Measurements from ENCODE around the gene ANKRD40CL. TPM values are rescaled to one million over a fixed set of nuclear protein-coding genes. Genes with fewer than 3 reads are reported as not detected.

Gene ANKRD40CL
- total and polyA plus RNA-seq, 9 donors = not detected

DNA sequence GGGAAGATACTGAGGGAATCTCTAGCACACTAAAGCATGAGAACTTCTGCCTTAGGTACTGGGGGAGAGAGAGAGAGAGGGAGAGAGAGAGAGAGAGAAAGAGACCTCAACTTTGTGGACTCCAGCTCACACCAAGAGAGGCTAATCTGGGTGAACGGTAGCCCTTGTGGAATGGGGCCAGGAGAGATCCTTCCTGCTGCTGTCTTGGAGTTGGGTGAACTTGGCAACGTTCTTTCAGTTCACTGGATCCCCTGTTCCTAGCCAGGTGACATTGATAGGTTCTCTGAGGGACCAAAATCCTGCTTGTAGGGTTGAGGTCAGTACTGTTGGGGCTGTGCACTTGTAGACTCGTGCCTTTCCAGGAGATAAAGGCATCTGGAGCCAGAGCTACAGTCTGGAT, 41.6 kb upstream of the ANKRD40CL start:
- Histone ChIP-seq H3K27ac (no peak overlapping the region), H3K36me3 (no peaks in the 10 kb centered on the region), H3K4me3 (no peak overlapping the region), H3K4me1 (ENCODE audit: insufficient read depth) (peaks cover 3% of the 10 kb centered on the region), H3K27me3 (no peaks in the 10 kb centered on the region), H3K9me3 (no peaks in the 10 kb centered on the region)
- no peak for DNase-seq
- WGBS, 3 donors = 38 to 47% (median 41%) methylated on average over 3 of the region's 3 CpGs
- intact Hi-C loops (cut with DNase I) = no loop called here
- TF ChIP-seq, protein P1, sequence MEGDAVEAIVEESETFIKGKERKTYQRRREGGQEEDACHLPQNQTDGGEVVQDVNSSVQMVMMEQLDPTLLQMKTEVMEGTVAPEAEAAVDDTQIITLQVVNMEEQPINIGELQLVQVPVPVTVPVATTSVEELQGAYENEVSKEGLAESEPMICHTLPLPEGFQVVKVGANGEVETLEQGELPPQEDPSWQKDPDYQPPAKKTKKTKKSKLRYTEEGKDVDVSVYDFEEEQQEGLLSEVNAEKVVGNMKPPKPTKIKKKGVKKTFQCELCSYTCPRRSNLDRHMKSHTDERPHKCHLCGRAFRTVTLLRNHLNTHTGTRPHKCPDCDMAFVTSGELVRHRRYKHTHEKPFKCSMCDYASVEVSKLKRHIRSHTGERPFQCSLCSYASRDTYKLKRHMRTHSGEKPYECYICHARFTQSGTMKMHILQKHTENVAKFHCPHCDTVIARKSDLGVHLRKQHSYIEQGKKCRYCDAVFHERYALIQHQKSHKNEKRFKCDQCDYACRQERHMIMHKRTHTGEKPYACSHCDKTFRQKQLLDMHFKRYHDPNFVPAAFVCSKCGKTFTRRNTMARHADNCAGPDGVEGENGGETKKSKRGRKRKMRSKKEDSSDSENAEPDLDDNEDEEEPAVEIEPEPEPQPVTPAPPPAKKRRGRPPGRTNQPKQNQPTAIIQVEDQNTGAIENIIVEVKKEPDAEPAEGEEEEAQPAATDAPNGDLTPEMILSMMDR (IDR thresholded peaks at IDR 0.05) = no peak

- peaks cover 3% of the 10 kb centered on the region for H3K4me1 ChIP-seq (ENCODE audit: insufficient read depth)
- intact Hi-C loops (cut with DNase I) = no loop called here
- DNase-seq = no peak
- no peaks in the 10 kb centered on the region for H3K36me3 ChIP-seq
- H3K27ac ChIP-seq = no peak overlapping the region
- no peaks in the 10 kb centered on the region for H3K27me3 ChIP-seq
- no peaks in the 10 kb centered on the region for H3K9me3 ChIP-seq
- 95 to 98% (median 96%) methylated on average over 7 of the region's 7 CpGs for WGBS, 3 donors
- H3K4me3 ChIP-seq = no peak overlapping the region
- TF ChIP-seq EP300 (IDR thresholded peaks at IDR 0.05) (no peak), POLR2A (IDR thresholded peaks at IDR 0.05) (no peak)
- TF ChIP-seq, protein P1 (IDR thresholded peaks at IDR 0.05) = no peak
Observed at GRCh38 chr17:50808413-50808812, 41.1 kb upstream of the ANKRD40CL start.

GRCh38 chr17:50807675-50808074, 40.4 kb upstream of the ANKRD40CL start:
- intact Hi-C loops (cut with DNase I) = no loop called here

GRCh38 chr17:50807009-50807408, 39.7 kb upstream of the ANKRD40CL start:
- TF ChIP-seq EP300 (IDR thresholded peaks at IDR 0.05) (no peak), POLR2A (IDR thresholded peaks at IDR 0.05) (no peak)
- TF ChIP-seq, protein P1 (IDR thresholded peaks at IDR 0.05) = no peak
- intact Hi-C loops (cut with DNase I) = no loop called here
- Histone ChIP-seq H3K36me3 (no peaks in the 10 kb centered on the region), H3K27ac (no peak overlapping the region), H3K4me3 (no peak overlapping the region), H3K9me3 (no peaks in the 10 kb centered on the region), H3K4me1 (ENCODE audit: insufficient read depth) (peaks cover 3% of the 10 kb centered on the region), H3K27me3 (no peaks in the 10 kb centered on the region)
- 78 to 87% (median 87%) methylated on average over 2 of the region's 2 CpGs for WGBS, 3 donors
- DNase-seq = no peak

More at GRCh38 chr17:50807675-50808074, 40.4 kb upstream of the ANKRD40CL start:
- DNase-seq = no peak
- WGBS, 3 donors = 74 to 88% (median 76%) methylated on average over 5 of the region's 5 CpGs
- Histone ChIP-seq H3K9me3 (no peaks in the 10 kb centered on the region), H3K4me1 (ENCODE audit: insufficient read depth) (peaks cover 3% of the 10 kb centered on the region), H3K4me3 (no peak overlapping the region), H3K27ac (no peak overlapping the region), H3K36me3 (no peaks in the 10 kb centered on the region), H3K27me3 (no peaks in the 10 kb centered on the region)
- TF ChIP-seq, protein P1 (IDR thresholded peaks at IDR 0.05) = no peak
- no peak for TF ChIP-seq POLR2A (IDR thresholded peaks at IDR 0.05)
- TF ChIP-seq EP300 (IDR thresholded peaks at IDR 0.05) = no peak

All from ovary (tissue), 9 donors.